Measurements from ENCODE around the gene CLEC1A.

CLEC1A gene

GRCh38 chr12:10086387-10086786, 12.4 kb downstream of the CLEC1A start:
- Histone ChIP-seq H3K14ac (ENCODE audit: low read length in 2 of 2) (no peak overlapping the region), H2AFZ (ENCODE audit: low read depth, low read length) (no peak overlapping the region), H3K4me2 (ENCODE audit: low read length, poor library complexity, severe bottlenecking) (no peak overlapping the region), H3K27ac (ENCODE audit: low read length, poor library complexity, severe bottlenecking) (no peak overlapping the region), H2BK12ac (ENCODE audit: low read length in 2 of 2) (no peak overlapping the region), H4K8ac (ENCODE audit: low read length) (no peak overlapping the region), H3K4me3 (ENCODE audit: insufficient read depth in 1 of 2, low read depth in 1 of 2, low read length in 2 of 2) (no peak overlapping the region), H2BK120ac (ENCODE audit: low read depth, low read length) (no peak overlapping the region), H2BK15ac (ENCODE audit: low read depth, poor library complexity, severe bottlenecking) (no peak overlapping the region), H2BK5ac (ENCODE audit: low read depth, low read length, poor library complexity, severe bottlenecking) (no peak overlapping the region), H2AK5ac (ENCODE audit: low read length, severe bottlenecking) (no peak overlapping the region), H3K4me1 (ENCODE audit: control insufficient read depth, insufficient read depth, low read depth, low read length) (no peaks in the 10 kb centered on the region), H3K23ac (ENCODE audit: low read length in 2 of 2) (no peak overlapping the region), H3K36me3 (ENCODE audit: control insufficient read depth in 1 of 2, insufficient read depth in 2 of 2, low read depth in 1 of 2, low read length in 2 of 2) (no peaks in the 10 kb centered on the region), H3K4ac (ENCODE audit: low read depth in 1 of 2, low read length in 2 of 2) (no peak overlapping the region), H3K79me1 (replicated peaks; ENCODE audit: low read length, poor library complexity, severe bottlenecking) (no peaks in the 10 kb centered on the region), H4K91ac (ENCODE audit: low read length) (no peak overlapping the region), H3K27me3 (ENCODE audit: control insufficient read depth in 1 of 2, insufficient read depth in 1 of 2, low read length in 2 of 2) (no peaks in the 10 kb centered on the region), H3K9ac (ENCODE audit: low read length) (no peak overlapping the region), H3K9me3 (ENCODE audit: control insufficient read depth, low read length) (no peaks in the 10 kb centered on the region), H3K18ac (ENCODE audit: low read depth in 1 of 2, low read length in 2 of 2) (no peak overlapping the region)
- WGBS = no CpG with 5 or more reads among the region's 3 CpGs
- no peak for DNase-seq

- Histone ChIP-seq H2AK5ac (ENCODE audit: low read length, severe bottlenecking) (no peak overlapping the region), H3K9ac (ENCODE audit: low read length) (no peak overlapping the region), H3K4me2 (ENCODE audit: low read length, poor library complexity, severe bottlenecking) (no peak overlapping the region), H3K14ac (ENCODE audit: low read length in 2 of 2) (no peak overlapping the region), H2BK5ac (ENCODE audit: low read depth, low read length, poor library complexity, severe bottlenecking) (no peak overlapping the region), H4K8ac (ENCODE audit: low read length) (no peak overlapping the region), H2BK120ac (ENCODE audit: low read depth, low read length) (no peak overlapping the region), H2AFZ (ENCODE audit: low read depth, low read length) (no peak overlapping the region), H3K4me3 (ENCODE audit: insufficient read depth in 1 of 2, low read depth in 1 of 2, low read length in 2 of 2) (no peak overlapping the region), H3K4ac (ENCODE audit: low read depth in 1 of 2, low read length in 2 of 2) (no peak overlapping the region), H3K4me1 (ENCODE audit: control insufficient read depth, insufficient read depth, low read depth, low read length) (no peaks in the 10 kb centered on the region), H4K91ac (ENCODE audit: low read length) (no peak overlapping the region), H3K18ac (ENCODE audit: low read depth in 1 of 2, low read length in 2 of 2) (no peak overlapping the region), H3K27ac (ENCODE audit: low read length, poor library complexity, severe bottlenecking) (no peak overlapping the region), H2BK12ac (ENCODE audit: low read length in 2 of 2) (no peak overlapping the region), H3K79me1 (replicated peaks; ENCODE audit: low read length, poor library complexity, severe bottlenecking) (no peaks in the 10 kb centered on the region), H3K36me3 (ENCODE audit: control insufficient read depth in 1 of 2, insufficient read depth in 2 of 2, low read depth in 1 of 2, low read length in 2 of 2) (no peaks in the 10 kb centered on the region), H3K23ac (ENCODE audit: low read length in 2 of 2) (no peak overlapping the region), H3K9me3 (ENCODE audit: control insufficient read depth, low read length) (no peaks in the 10 kb centered on the region), H3K27me3 (ENCODE audit: control insufficient read depth in 1 of 2, insufficient read depth in 1 of 2, low read length in 2 of 2) (no peaks in the 10 kb centered on the region), H2BK15ac (ENCODE audit: low read depth, poor library complexity, severe bottlenecking) (no peak overlapping the region)
- no peak for DNase-seq
- WGBS = no CpG with 5 or more reads among the region's 6 CpGs
Observed at GRCh38 chr12:10084733-10085132, 14.1 kb downstream of the CLEC1A start.

DNA sequence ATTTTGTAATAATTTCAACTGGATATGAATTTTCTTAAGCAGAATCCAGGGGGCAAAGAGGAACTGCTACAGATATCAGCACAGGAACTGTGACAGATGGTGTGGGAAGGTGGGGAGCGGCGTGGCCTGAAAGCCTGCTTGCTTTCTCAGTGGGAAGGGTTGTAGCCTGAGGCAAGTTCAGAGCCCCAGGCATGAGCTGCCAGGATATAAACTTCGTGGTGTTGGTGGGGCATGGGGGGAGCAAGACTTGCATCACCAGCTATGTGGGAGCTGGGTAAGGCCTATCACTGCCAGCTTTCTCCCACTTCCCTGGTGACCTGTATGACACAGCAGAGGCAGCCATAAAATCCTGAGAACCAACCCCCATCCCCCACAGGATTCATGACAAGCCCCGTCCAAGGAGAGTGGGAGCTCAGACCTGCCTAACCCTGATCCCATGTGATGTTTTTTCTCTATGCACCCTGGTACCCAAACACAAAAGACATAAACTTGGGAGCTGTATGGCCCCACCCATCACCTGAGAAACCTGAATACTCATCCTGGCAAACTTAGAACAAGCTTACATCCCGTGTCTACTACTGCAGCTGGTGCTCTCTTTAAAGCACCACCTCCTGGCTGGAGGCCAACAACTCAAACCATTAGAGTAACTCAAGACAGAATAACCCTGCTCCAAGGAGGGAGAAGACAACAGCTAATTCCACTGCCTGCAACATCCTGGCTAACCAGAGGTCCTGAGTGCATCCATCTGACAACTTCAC, 16.5 kb downstream of the CLEC1A start:
- H3K4me3 ChIP-seq (ENCODE audit: insufficient read depth in 1 of 2, low read depth in 1 of 2, low read length in 2 of 2) = no peak overlapping the region
- WGBS = 87% methylated on average over 5 of the region's 5 CpGs

DNA sequence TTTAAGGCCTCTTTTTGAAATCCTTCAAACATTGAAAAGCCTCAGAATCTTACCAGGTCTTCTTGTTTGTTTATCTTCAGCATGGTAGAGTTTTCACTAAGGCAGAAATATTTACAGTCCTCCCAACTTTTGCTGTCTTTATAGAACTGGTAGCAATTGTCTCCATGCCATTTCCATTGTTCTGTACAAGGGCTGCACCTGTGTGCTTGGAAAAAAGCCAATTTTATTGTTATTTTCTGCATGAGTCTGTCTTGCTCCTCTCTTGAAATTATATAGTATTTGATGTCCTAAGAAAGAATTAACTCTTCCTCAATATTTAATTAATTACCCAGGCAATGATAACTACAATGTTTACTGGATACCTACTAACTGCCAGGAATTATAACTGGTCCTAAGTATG, 23.3 kb downstream of the CLEC1A start:
- Histone ChIP-seq H3K4ac (ENCODE audit: low read depth in 1 of 2, low read length in 2 of 2) (no peak overlapping the region), H3K36me3 (ENCODE audit: control insufficient read depth in 1 of 2, insufficient read depth in 2 of 2, low read depth in 1 of 2, low read length in 2 of 2) (no peaks in the 10 kb centered on the region), H4K91ac (ENCODE audit: low read length) (no peak overlapping the region), H3K79me1 (replicated peaks; ENCODE audit: low read length, poor library complexity, severe bottlenecking) (no peaks in the 10 kb centered on the region), H2BK5ac (ENCODE audit: low read depth, low read length, poor library complexity, severe bottlenecking) (no peak overlapping the region), H3K9me3 (ENCODE audit: control insufficient read depth, low read length) (no peaks in the 10 kb centered on the region), H3K18ac (ENCODE audit: low read depth in 1 of 2, low read length in 2 of 2) (no peak overlapping the region), H2BK120ac (ENCODE audit: low read depth, low read length) (no peak overlapping the region), H4K8ac (ENCODE audit: low read length) (no peak overlapping the region), H3K9ac (ENCODE audit: low read length) (no peak overlapping the region), H2BK12ac (ENCODE audit: low read length in 2 of 2) (no peak overlapping the region), H3K27me3 (ENCODE audit: control insufficient read depth in 1 of 2, insufficient read depth in 1 of 2, low read length in 2 of 2) (peaks cover 0 to 4% of the 10 kb centered on the region in 2 experiments), H3K14ac (ENCODE audit: low read length in 2 of 2) (no peak overlapping the region), H3K27ac (ENCODE audit: low read length, poor library complexity, severe bottlenecking) (no peak overlapping the region), H2AK5ac (ENCODE audit: low read length, severe bottlenecking) (no peak overlapping the region), H3K4me3 (ENCODE audit: insufficient read depth in 1 of 2, low read depth in 1 of 2, low read length in 2 of 2) (no peak overlapping the region), H3K4me1 (ENCODE audit: control insufficient read depth, insufficient read depth, low read depth, low read length) (no peaks in the 10 kb centered on the region), H3K4me2 (ENCODE audit: low read length, poor library complexity, severe bottlenecking) (no peak overlapping the region), H2AFZ (ENCODE audit: low read depth, low read length) (no peak overlapping the region), H2BK15ac (ENCODE audit: low read depth, poor library complexity, severe bottlenecking) (no peak overlapping the region), H3K23ac (ENCODE audit: low read length in 2 of 2) (no peak overlapping the region)
- no peak for DNase-seq

More for the DNA sequence above, 16.5 kb downstream of the CLEC1A start:
- Histone ChIP-seq H3K27me3 (ENCODE audit: control insufficient read depth in 1 of 2, insufficient read depth in 1 of 2, low read length in 2 of 2) (no peaks in the 10 kb centered on the region), H3K23ac (ENCODE audit: low read length in 2 of 2) (no peak overlapping the region), H2BK12ac (ENCODE audit: low read length in 2 of 2) (no peak overlapping the region), H3K4me2 (ENCODE audit: low read length, poor library complexity, severe bottlenecking) (no peak overlapping the region), H2BK120ac (ENCODE audit: low read depth, low read length) (no peak overlapping the region), H4K91ac (ENCODE audit: low read length) (no peak overlapping the region), H3K4me1 (ENCODE audit: control insufficient read depth, insufficient read depth, low read depth, low read length) (no peaks in the 10 kb centered on the region), H3K79me1 (replicated peaks; ENCODE audit: low read length, poor library complexity, severe bottlenecking) (no peaks in the 10 kb centered on the region), H2AFZ (ENCODE audit: low read depth, low read length) (no peak overlapping the region), H3K36me3 (ENCODE audit: control insufficient read depth in 1 of 2, insufficient read depth in 2 of 2, low read depth in 1 of 2, low read length in 2 of 2) (no peaks in the 10 kb centered on the region), H3K4ac (ENCODE audit: low read depth in 1 of 2, low read length in 2 of 2) (no peak overlapping the region), H3K9me3 (ENCODE audit: control insufficient read depth, low read length) (no peaks in the 10 kb centered on the region), H3K9ac (ENCODE audit: low read length) (no peak overlapping the region), H2BK5ac (ENCODE audit: low read depth, low read length, poor library complexity, severe bottlenecking) (no peak overlapping the region), H2AK5ac (ENCODE audit: low read length, severe bottlenecking) (no peak overlapping the region), H3K18ac (ENCODE audit: low read depth in 1 of 2, low read length in 2 of 2) (no peak overlapping the region), H3K14ac (ENCODE audit: low read length in 2 of 2) (no peak overlapping the region), H2BK15ac (ENCODE audit: low read depth, poor library complexity, severe bottlenecking) (no peak overlapping the region), H3K27ac (ENCODE audit: low read length, poor library complexity, severe bottlenecking) (no peak overlapping the region), H4K8ac (ENCODE audit: low read length) (no peak overlapping the region)
- DNase-seq = peak; percentile 6

Data from mesenchymal stem cell (in vitro differentiated cells and primary cell).